Measurements from ENCODE around the gene UVRAG. TPM values are rescaled to one million over a fixed set of nuclear protein-coding genes. Genes with fewer than 3 reads are reported as not detected.

UVRAG gene
- total and polyA plus RNA-seq, 2 experiments from 2014 or later, result 21.6 to 34.0 TPM

DNA sequence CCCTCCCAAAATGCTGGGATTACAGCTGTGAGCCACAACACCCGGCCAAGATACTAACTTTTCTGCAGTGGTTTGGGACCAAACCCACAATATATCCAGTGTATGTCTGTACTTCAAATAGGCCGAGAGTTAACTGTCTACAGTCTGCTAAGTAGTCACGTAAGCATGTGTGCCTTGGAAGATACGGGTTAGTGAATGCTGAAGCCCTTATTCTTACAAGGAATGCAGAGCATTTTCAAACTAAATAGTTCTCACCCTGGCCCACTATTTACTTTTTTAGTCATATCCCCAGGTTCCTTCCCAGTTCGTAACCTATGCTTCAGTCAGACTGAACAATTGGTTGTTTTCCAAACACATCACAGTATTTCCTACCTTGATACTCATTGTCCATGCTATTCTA is 215.3 kb downstream of the UVRAG start:
- Histone ChIP-seq H3K27ac (no peak overlapping the region), H3K9me3 (ENCODE audit: low read depth) (no peaks in the 10 kb centered on the region), H3K4me3 (no peak overlapping the region), H3K4me1 (ENCODE audit: low read depth) (peaks cover 17% of the 10 kb centered on the region), H3K36me3 (no peaks in the 10 kb centered on the region), H3K27me3 (no peaks in the 10 kb centered on the region)
- peak in 1 of 2 donors; percentile 25 for DNase-seq (ENCODE audit: low read depth in 1 of 2, low spot score in 1 of 2)
- TF ChIP-seq, protein P1, sequence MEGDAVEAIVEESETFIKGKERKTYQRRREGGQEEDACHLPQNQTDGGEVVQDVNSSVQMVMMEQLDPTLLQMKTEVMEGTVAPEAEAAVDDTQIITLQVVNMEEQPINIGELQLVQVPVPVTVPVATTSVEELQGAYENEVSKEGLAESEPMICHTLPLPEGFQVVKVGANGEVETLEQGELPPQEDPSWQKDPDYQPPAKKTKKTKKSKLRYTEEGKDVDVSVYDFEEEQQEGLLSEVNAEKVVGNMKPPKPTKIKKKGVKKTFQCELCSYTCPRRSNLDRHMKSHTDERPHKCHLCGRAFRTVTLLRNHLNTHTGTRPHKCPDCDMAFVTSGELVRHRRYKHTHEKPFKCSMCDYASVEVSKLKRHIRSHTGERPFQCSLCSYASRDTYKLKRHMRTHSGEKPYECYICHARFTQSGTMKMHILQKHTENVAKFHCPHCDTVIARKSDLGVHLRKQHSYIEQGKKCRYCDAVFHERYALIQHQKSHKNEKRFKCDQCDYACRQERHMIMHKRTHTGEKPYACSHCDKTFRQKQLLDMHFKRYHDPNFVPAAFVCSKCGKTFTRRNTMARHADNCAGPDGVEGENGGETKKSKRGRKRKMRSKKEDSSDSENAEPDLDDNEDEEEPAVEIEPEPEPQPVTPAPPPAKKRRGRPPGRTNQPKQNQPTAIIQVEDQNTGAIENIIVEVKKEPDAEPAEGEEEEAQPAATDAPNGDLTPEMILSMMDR (IDR thresholded peaks at IDR 0.05; ENCODE audit: low read depth, low read length), result no peak

DNA sequence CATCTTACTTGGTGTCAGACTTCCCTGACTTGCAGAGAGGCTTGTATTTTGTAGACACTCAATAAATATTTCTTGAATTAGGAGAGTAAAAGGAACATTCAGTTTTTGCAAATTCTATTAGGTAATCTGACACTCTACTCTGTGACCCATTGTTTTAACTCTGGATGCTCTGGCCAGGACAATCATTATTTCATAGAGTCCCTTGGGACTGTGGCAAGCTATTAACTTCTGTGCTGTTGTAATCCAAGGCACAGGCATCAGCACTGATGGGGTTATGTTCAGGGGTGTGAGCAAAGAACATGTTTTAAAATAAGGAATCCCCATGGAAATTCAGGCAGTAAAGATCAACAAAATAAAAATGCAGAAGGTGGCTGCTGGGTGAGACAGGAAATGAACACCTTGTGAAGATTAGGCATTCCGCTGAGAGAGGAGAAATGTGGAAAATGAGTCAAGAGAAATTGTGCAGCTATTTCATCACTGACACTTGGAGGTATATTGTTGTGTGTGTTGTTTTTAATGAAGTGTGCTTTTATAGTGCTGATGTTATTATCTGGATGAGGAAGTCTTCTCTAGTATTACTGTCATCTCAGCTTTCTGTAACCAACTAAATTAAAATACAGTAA is 216.1 kb downstream of the UVRAG start:
- DNase-seq (ENCODE audit: low read depth in 1 of 2, low spot score in 1 of 2), result peak in 1 of 2 donors; percentile 44
- H3K4me3 ChIP-seq, result no peak overlapping the region
- peaks cover 9% of the 10 kb centered on the region for H3K4me1 ChIP-seq (ENCODE audit: low read depth)
- H3K27ac ChIP-seq, result no peak overlapping the region
- TF ChIP-seq, protein P1 (IDR thresholded peaks at IDR 0.05; ENCODE audit: low read depth, low read length), result no peak
- no peaks in the 10 kb centered on the region for H3K27me3 ChIP-seq
- H3K9me3 ChIP-seq (ENCODE audit: low read depth), result no peaks in the 10 kb centered on the region
- H3K36me3 ChIP-seq, result no peaks in the 10 kb centered on the region

DNA sequence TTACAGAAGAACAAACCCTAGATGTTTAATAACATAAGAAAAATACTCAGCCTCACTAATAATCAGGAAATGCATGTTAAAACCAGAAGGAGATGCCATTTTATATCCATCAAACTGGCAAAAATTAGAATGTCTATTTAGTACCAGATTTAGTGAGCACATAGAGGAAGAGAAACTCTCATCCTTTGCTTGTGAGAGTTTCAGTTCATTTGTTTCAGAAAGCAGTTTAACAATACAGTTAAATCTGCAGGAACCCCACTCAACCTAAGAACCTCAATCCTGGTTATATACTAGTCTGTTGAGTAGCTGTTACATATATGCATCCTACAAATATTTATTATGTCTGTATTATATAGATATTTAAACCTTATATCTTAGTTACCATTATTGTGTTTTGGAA is 218.7 kb downstream of the UVRAG start:
- H3K4me1 ChIP-seq (ENCODE audit: low read depth), result peaks cover 6% of the 10 kb centered on the region
- TF ChIP-seq, protein P1 (IDR thresholded peaks at IDR 0.05; ENCODE audit: low read depth, low read length), result no peak
- H3K36me3 ChIP-seq, result no peaks in the 10 kb centered on the region
- H3K4me3 ChIP-seq, result no peak overlapping the region
- DNase-seq (ENCODE audit: low read depth in 1 of 2, low spot score in 1 of 2), result no peak
- no peaks in the 10 kb centered on the region for H3K9me3 ChIP-seq (ENCODE audit: low read depth)
- H3K27me3 ChIP-seq, result no peaks in the 10 kb centered on the region
- no peak overlapping the region for H3K27ac ChIP-seq

DNA sequence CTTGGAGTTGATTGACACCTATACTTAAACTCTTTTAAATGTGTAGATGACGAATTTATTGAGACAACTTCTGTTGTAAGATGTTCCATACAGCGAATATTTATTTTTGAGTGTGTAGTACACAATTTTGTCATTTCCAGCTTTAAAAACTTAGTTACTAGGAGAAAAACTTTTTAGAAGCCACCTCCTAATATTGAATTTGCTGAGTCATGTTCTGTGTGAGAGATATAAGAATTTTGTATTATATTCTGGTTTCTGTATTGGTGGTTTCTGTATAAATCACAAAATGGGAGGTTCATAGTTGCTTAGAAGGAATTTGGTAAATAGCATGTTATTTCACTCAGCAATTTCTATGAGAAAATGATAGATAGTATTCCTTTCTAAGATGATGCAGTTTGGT is 220.0 kb downstream of the UVRAG start:
- Histone ChIP-seq H3K36me3 (peaks cover 4% of the 10 kb centered on the region), H3K27me3 (no peaks in the 10 kb centered on the region), H3K27ac (no peak overlapping the region), H3K9me3 (ENCODE audit: low read depth) (no peaks in the 10 kb centered on the region), H3K4me1 (ENCODE audit: low read depth) (peaks cover 6% of the 10 kb centered on the region), H3K4me3 (no peak overlapping the region)
- TF ChIP-seq, protein P1 (IDR thresholded peaks at IDR 0.05; ENCODE audit: low read depth, low read length), result no peak
- DNase-seq (ENCODE audit: low read depth in 1 of 2, low spot score in 1 of 2), result no peak

DNA sequence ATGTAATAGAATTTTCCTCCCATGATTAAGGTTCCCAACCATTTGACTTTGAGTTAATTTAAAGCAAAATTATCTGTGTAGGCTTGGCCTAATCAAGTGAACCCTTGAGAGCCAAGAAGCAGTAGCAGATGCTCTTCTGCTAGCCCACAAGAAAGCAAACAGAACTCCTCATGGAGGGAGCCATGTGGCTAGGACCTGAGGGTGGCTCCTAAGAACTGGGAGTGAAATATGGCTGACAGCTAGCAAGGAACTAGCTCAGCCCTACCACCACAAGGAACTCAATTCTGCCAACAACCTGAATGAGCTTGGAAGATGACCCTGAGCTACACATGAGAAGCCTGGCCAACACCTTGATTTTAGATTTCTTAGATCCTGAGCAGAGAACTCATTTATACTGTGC is 223.6 kb downstream of the UVRAG start:
- Histone ChIP-seq H3K4me1 (ENCODE audit: low read depth) (no peaks in the 10 kb centered on the region), H3K4me3 (no peak overlapping the region), H3K36me3 (peaks cover 4% of the 10 kb centered on the region), H3K27ac (no peak overlapping the region), H3K9me3 (ENCODE audit: low read depth) (no peaks in the 10 kb centered on the region), H3K27me3 (no peaks in the 10 kb centered on the region)
- TF ChIP-seq, protein P1 (IDR thresholded peaks at IDR 0.05; ENCODE audit: low read depth, low read length), result no peak
- no peak for DNase-seq (ENCODE audit: low read depth in 1 of 2, low spot score in 1 of 2)

Measured in cardiac muscle cell (in vitro differentiated cells and primary cell).